ENCODE results near the gene NABP2. TPM values are rescaled to one million over a fixed set of nuclear protein-coding genes. Genes with fewer than 3 reads are reported as not detected.

Gene NABP2
- total and polyA plus RNA-seq, 10 of the 15 experiments (the other 5 are each of a cell fraction or from before 2014, with no cell fraction given): 20.7 to 97.9 (median 60.9) TPM

GRCh38 chr12:56192582-56192981, 31.6 kb upstream of the NABP2 start:
- DNase-seq (ENCODE audit: low read depth, low spot score) (no peak), FAIRE-seq (no peak), ATAC-seq (no peak)
- Histone ChIP-seq H3K4me1 (ENCODE audit: control insufficient read depth, insufficient read depth, low read length) (0 out of 2 replicates have a peak, but pooled peaks cover 1% of the 10 kb centered on the region), H2AFZ (ENCODE audit: control insufficient read depth, low read depth, low read length) (no peak overlapping the region), H4K20me1 (ENCODE audit: control insufficient read depth, insufficient read depth) (no peaks in the 10 kb centered on the region), H3K36me3 (ENCODE audit: control insufficient read depth in 2 of 2, insufficient read depth in 2 of 2, low read length in 1 of 2) (no peaks in the 10 kb centered on the region), H3K4me3 (no peak overlapping the region), H3K4me2 (ENCODE audit: control insufficient read depth, insufficient read depth) (no peak overlapping the region), H3K79me2 (ENCODE audit: control insufficient read depth, insufficient read depth, low read length) (peaks cover 16% of the 10 kb centered on the region), H3K27me3 (replicated peaks in 1 of 2; ENCODE audit: control insufficient read depth in 2 of 2, insufficient read depth in 2 of 2, low read length in 1 of 2) (no peaks in the 10 kb centered on the region), H3K9ac (ENCODE audit: control insufficient read depth, insufficient read depth, low read length) (no peak overlapping the region), H3K27ac (ENCODE audit: control insufficient read depth, insufficient read depth) (no peak overlapping the region), H3K9me3 (replicated peaks; ENCODE audit: control insufficient read depth, insufficient read depth, low read length) (no peaks in the 10 kb centered on the region)
- TF ChIP-seq NFYA (IDR thresholded peaks at IDR 0.05; ENCODE audit: borderline replicate concordance, low read depth, low read length): no peak
- TF ChIP-seq STAT1 (conservative IDR thresholded peaks at IDR 0.05): no peak
- TF ChIP-seq CBFB (IDR thresholded peaks at IDR 0.05; ENCODE audit: low read depth): no peak
- TF ChIP-seq NFXL1 (IDR thresholded peaks at IDR 0.05; ENCODE audit: borderline replicate concordance): no peak
- TF ChIP-seq NFIC (IDR thresholded peaks at IDR 0.05; ENCODE audit: low read depth, low read length): no peak
- TF ChIP-seq BRCA1 (IDR thresholded peaks at IDR 0.05; ENCODE audit: low read depth, low read length): no peak
- TF ChIP-seq IRF5 (IDR thresholded peaks at IDR 0.05; ENCODE audit: borderline replicate concordance): no peak
- no peak for TF ChIP-seq ZNF217 (IDR thresholded peaks at IDR 0.05)
- TF ChIP-seq SMAD5 (IDR thresholded peaks at IDR 0.05; ENCODE audit: low read depth): no peak
- TF ChIP-seq RAD51 (IDR thresholded peaks at IDR 0.05): no peak
- TF ChIP-seq KDM1A (IDR thresholded peaks at IDR 0.05; ENCODE audit: borderline replicate concordance): no peak
- no peak for TF ChIP-seq TBL1XR1 (IDR thresholded peaks at IDR 0.05; ENCODE audit: low read depth, low read length)
- CTCF ChIA-PET: interaction anchor here (0.7 to 8.9 kb wide), 22 partner anchors 11 to 456 kb away, joined by 3 to 129 read pairs (median 4); partner anchors contain the start of genes ANKRD52, ESYT1, RNF41 and TIMELESS
- BruUV-seq (replicated peaks): no TSS peak
- intact Hi-C loops (cut with micrococcal nuclease; ENCODE audit: unreplicated experiment): loop anchor here (2.0 to 10.0 kb wide), 2 partner anchors 306 to 402 kb away; no protein-coding TSS in a partner anchor
- in situ Hi-C loops (cut with MboI): loop anchor here (5.0 kb wide), 1 partner anchor 275 kb away; the partner anchor contains the start of gene SPRYD4
- RAD21 ChIA-PET (ENCODE audit: unreplicated experiment): interaction anchor here (0.8 to 1.6 kb wide), 4 partner anchors 29 to 272 kb away, joined by 3 to 9 read pairs (median 4); partner anchors contain the start of genes ESYT1 and RNF41
- SMC1A ChIA-PET (ENCODE audit: uncharacterized antibody, unreplicated experiment): interaction anchor here (0.7 to 6.2 kb wide), 7 partner anchors 29 to 454 kb away, joined by 3 to 68 read pairs (median 5); partner anchors contain the start of genes ESYT1 and RNF41
- POLR2A ChIA-PET: interaction anchor here (0.5 to 7.7 kb wide), 5 partner anchors 29 to 285 kb away, joined by 3 to 68 read pairs (median 3); partner anchors contain the start of genes ESYT1, RNF41 and ZC3H10

All from GM12878 (cell line).